VCaP (cell line): ENCODE measurements around the gene LSP1.

Source experiments
- H3K27ac ChIP-seq: fragments of 450-650 bp; 2 replicates; pipeline ENCODE4 v1.5.1; 2017
- TF ChIP-seq, protein P1 (sequence below): fragments of 450-650 bp; conservative IDR thresholded peaks from 2 replicates; pipeline ENCODE4 v1.5.1; 2017; ENCODE audit warnings: mild to moderate bottlenecking, moderate library complexity

The LSP1 gene

DNA sequence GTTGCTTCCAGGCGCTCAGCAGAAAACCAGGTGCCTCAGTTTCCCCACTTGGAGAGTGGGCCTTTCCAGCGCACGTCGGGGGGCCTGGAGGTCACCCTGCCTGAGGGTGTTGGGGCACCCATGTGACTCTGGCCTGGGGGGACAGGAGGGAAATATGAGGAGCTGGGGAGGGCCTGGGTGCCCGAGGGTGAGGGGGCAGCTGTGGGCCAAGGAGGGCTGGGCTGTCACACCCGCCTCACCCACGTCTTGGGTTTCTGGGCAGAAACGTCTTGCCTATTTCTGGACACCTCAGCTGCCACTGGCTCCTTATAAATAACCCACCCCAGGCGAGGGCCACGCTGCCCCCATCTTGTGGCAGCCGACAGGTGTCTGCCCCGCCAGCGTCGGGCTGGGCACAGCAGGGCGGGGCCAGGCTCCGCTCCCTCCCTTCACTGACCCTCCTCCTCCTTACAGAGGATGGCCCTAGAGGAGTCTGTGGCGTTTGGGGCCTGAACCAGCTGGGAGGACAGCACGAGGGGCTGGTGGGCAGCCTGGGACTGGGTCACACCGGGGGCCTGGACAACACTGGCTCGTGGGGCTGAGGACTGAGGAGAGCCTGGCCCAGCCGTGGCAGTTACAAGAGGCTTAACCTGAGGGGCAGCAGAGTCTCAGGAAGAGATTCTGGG, 68.2 kb downstream of the LSP1 start:
- no peak overlapping the region for H3K27ac ChIP-seq
- TF ChIP-seq, protein P1, sequence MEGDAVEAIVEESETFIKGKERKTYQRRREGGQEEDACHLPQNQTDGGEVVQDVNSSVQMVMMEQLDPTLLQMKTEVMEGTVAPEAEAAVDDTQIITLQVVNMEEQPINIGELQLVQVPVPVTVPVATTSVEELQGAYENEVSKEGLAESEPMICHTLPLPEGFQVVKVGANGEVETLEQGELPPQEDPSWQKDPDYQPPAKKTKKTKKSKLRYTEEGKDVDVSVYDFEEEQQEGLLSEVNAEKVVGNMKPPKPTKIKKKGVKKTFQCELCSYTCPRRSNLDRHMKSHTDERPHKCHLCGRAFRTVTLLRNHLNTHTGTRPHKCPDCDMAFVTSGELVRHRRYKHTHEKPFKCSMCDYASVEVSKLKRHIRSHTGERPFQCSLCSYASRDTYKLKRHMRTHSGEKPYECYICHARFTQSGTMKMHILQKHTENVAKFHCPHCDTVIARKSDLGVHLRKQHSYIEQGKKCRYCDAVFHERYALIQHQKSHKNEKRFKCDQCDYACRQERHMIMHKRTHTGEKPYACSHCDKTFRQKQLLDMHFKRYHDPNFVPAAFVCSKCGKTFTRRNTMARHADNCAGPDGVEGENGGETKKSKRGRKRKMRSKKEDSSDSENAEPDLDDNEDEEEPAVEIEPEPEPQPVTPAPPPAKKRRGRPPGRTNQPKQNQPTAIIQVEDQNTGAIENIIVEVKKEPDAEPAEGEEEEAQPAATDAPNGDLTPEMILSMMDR, result no peak

GRCh38 chr11:1921574-1922141, 68.8 kb downstream of the LSP1 start:
- TF ChIP-seq, protein P1, result no peak
- H3K27ac ChIP-seq, result no peak overlapping the region

DNA sequence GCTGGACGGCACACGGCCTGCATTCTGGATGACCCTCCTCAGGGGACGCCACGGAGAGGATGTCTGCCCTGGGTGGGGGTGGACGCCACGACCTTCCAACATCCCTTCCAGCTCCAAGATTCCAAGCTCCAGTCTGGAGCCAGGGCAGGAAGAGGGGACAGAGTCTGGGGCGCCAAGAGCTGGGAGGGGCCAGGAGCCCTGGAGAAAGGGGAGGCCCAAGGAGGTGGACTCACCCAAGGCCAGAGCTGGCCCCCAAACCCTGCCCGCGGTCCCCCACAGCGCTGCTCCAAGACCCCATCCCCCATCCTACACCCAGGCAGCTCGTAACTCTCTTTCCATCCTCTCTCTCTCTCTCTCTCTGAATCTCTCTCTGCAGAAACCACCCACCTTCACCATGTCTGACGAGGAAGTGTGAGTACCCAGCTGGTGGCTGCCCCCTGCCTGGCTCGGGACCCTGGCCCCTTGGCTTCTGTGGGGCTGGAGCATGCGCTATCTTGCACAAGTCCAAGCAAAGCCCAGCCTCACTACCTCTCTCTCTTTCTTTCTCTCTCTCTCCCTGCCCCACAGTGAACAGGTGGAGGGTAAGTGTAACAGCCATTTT, 69.7 kb downstream of the LSP1 start:
- no peak overlapping the region for H3K27ac ChIP-seq
- TF ChIP-seq, protein P1, result no peak

DNA sequence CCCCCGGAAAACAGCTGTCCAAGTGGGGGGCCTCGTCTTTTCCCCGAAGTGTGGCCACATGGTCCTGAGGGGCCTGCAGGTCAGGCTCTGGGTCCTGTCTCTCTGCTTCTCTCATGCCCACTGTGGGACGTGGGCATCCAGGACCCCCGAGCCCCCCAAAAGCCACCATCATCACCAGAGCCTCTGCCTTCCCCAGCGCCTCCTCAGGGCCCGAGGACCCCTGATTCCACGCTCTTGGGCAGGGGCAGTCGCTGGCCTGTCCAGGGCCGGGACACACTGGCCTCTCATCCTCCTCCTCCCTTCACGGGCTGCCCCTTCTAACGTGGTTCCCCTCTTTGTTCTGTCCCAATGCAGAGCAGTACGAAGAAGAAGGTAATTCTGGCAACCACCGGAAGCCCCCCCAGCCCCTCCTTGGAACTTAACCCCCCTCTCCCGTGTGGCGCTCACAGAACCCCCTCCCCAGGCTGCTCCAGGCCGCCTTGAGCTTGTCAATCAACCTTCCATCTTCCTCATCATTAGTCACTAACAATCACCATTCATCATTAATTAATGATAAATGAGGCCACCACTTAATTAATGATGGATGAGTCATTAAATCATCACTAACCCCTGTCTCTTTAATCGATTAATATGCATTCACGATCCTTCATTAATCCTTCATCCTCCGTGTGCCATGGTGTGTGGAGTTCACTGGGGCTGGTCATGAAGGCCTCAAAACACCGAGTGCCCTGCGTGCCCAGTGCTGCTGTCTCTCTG, 70.5 kb downstream of the LSP1 start:
- TF ChIP-seq, protein P1, result no peak
- no peak overlapping the region for H3K27ac ChIP-seq

GRCh38 chr11:1924181-1924580, 71.3 kb downstream of the LSP1 start:
- TF ChIP-seq, protein P1, result no peak
- H3K27ac ChIP-seq, result no peak overlapping the region

- no peak overlapping the region for H3K27ac ChIP-seq
- TF ChIP-seq, protein P1, result no peak
Observed at GRCh38 chr11:1924646-1925372, 71.9 kb downstream of the LSP1 start.
